ENCODE data around the gene ANKRD53. TPM values are rescaled to one million over a fixed set of nuclear protein-coding genes. Genes with fewer than 3 reads are reported as not detected.

ANKRD53 gene
- polyA plus RNA-seq, 2 of the 4 experiments (the other 2 are of a cell fraction) = not detected

DNA sequence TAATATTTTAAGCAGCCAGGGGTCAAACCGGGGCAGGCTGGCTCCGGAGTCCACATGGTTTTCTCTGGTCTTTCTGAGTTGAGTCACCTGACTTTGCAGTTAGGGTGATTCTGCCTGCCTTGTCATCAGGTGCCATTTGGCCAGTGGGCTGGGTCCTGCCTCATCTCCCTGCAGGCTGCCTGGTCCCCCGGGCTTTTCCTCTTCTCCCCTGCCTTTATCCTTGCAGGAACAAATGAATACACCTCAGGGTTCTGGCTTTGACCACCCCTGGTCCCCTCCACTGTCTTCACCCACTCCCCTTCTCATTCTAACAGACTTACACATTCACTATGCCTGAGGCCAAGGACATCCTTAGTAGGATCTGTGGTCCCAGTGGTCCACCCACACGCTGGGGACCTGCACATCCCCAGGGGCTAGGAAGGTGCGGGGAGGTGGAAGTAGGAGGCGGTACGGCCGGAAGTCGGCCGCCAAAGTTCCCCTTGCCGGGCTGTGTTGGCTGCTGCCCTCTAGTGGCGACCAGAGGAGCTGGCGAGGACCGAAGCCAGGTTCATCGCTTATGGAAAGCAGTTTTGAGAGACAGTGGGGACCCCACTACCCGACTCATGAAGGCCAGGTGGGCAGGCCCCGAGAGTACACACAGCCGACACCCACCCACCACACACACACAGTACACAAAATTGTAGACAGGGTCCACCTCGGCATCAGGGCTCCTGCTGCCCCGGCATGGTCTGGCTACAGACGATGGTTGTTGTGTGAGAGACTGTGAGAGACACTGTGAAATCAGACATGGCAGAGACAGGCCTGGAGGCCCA lies 22.6 kb downstream of the ANKRD53 start (continued):
- TF ChIP-seq RAD21 (conservative IDR thresholded peaks at IDR 0.05 in 1 of 2, IDR thresholded peaks at IDR 0.05 in 1 of 2) (peak; percentile 41 to 43; a peak in 4 of 5 replicates), POLR2A (IDR thresholded peaks at IDR 0.05; ENCODE audit: low read length) (peak; percentile 25; the same call in 1 of the 2 replicates), FOXS1 (CRISPR knock-in tag; IDR thresholded peaks at IDR 0.05) (no peak)

DNA sequence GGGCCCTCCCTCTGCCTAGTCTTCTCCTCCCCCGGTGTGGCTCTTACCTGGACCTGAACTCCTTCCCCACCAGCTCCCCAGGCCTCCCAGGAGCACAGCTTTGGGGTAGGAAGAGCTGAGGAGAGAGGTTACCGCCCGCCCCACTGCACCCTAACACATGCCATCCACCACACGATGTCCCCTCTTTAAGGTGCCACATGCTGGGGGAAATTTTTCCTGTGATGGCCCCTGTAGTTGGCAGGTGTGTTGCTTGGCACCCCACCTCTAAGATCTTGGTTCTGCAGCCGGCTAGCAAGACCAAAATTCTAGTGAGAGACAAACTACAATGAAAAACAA lies 23.1 kb downstream of the ANKRD53 start:
- FAIRE-seq = no peak
- no peak overlapping the region for H3K4me3 ChIP-seq

DNA sequence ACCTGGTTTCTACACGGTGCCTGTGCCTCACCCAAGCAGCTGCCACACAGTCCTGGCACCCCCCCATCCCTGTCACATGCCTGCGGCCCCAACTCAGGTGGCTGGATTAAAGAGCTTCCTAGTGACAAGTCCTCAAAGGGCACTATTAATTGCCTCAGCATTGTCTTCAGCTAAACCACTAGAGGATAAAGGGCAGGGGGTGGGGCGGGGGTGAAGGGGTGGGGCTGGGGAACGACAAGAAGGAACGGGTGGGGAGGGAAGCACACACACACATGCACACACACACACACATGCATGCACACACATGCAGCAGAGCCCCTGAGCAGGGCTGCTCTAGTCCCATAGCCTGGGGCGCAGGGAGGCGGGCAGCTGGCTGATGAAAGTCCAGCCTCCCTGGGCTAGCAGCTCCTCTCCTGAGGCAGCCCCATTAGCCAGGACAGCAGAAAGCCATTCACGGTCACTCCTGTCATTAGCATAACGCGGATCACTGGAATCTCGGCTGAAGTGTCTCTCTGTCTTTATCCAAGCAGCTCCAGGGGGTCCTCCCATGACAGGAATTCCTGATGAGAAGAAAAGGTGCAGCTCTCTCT lies 23.6 kb downstream of the ANKRD53 start:
- H3K4me1 ChIP-seq = peaks cover 5% of the 10 kb centered on the region; the same call in 1 of the 3 replicates
- no peaks in the 10 kb centered on the region for H3K9me3 ChIP-seq
- TF ChIP-seq FOXS1 (CRISPR knock-in tag; IDR thresholded peaks at IDR 0.05) (no peak), ZC3H11A (IDR thresholded peaks at IDR 0.05) (no peak), ESRRA (IDR thresholded peaks at IDR 0.05; ENCODE audit: borderline replicate concordance, low read length) (no peak), CHD2 (IDR thresholded peaks at IDR 0.05; ENCODE audit: low read length, partially characterized antibody) (no peak), EHF (CRISPR knock-in tag; IDR thresholded peaks at IDR 0.05) (no peak), ZFP36 (IDR thresholded peaks at IDR 0.05; ENCODE audit: borderline replicate concordance, partially characterized antibody) (no peak)
- DNase-seq (ENCODE audit: low read depth in 1 of 2, low spot score in 1 of 2) (no peak), FAIRE-seq (no peak), ATAC-seq (no peak)
- ChIA-PET POLR2A (interaction anchor here (1.0 kb wide), 1 partner anchor 67 kb away, joined by 3 read pairs; the partner anchor contains the start of gene NAGK), CTCF (interaction anchor here (0.7 to 5.7 kb wide), 32 partner anchors 9 to 253 kb away, joined by 3 to 37 read pairs (median 4); partner anchors contain the start of genes FIGLA and NAGK)
- H3K4me3 ChIP-seq = no peak overlapping the region
- no peak overlapping the region for H3K4me2 ChIP-seq
- 54% methylated on average over 8 of the region's 11 CpGs for WGBS (ENCODE audit: missing lambda C conversion rate)
- no peak overlapping the region for H3K27ac ChIP-seq

More for the DNA sequence above, 23.1 kb downstream of the ANKRD53 start:
- 54% methylated on average over 5 of the region's 5 CpGs for WGBS (ENCODE audit: missing lambda C conversion rate)
- peak overlapping the region; percentile 85 for H3K4me2 ChIP-seq
- DNase-seq (ENCODE audit: low read depth in 1 of 2, low spot score in 1 of 2) = no peak
- 0 out of 6 replicates have a peak overlapping the region, but pooled peaks of 1 of the 2 experiments have one; percentile 33 for H3K27ac ChIP-seq
- H3K9me3 ChIP-seq = no peaks in the 10 kb centered on the region
- peaks cover 5% of the 10 kb centered on the region; the same call in 1 of the 3 replicates for H3K4me1 ChIP-seq
- TF ChIP-seq CHD2 (IDR thresholded peaks at IDR 0.05; ENCODE audit: low read length, partially characterized antibody) (no peak), EP300 (IDR thresholded peaks at IDR 0.05) (no peak), GATA3 (IDR thresholded peaks at IDR 0.05; ENCODE audit: borderline replicate concordance) (no peak)
- ChIA-PET POLR2A (interaction anchor here (0.5 to 1.0 kb wide), 3 partner anchors 67 to 83 kb away, joined by 3 to 9 read pairs (median 7); partner anchors contain the start of gene NAGK), CTCF (interaction anchor here (0.6 to 5.7 kb wide), 37 partner anchors 9 to 682 kb away, joined by 3 to 37 read pairs (median 4); partner anchors contain the start of genes FIGLA and NAGK)
- ATAC-seq = no peak; a peak in 1 of 6 replicates

DNA sequence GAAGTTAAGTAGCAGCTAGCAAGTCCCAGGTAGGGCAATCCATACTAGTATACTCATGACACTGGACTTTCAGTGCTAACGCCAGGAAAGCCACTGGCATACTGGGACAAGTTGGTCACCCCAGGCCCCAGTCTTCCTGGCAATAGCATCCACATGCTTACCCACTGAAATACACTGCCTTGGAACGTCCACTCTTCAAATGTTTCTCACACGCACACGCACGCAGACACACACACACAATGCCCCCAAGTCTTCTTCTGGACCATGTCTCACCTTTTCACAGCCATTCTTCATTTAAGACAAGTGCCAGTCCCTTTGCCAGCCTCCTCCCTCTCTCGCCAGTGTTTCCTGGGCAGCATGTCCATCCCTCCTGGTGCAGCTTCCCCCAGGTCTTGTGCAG lies 25.0 kb downstream of the ANKRD53 start:
- no peak overlapping the region for H3K4me2 ChIP-seq
- CTCF ChIA-PET = interaction anchor here (3.4 to 5.7 kb wide), 2 partner anchors 19 to 213 kb away, joined by 15 to 37 read pairs; partner anchors contain the start of gene FIGLA
- ATAC-seq = no peak
- no peak overlapping the region for H3K4me3 ChIP-seq
- DNase-seq (ENCODE audit: low read depth in 1 of 2, low spot score in 1 of 2) = no peak
- TF ChIP-seq HOXB13 (CRISPR knock-in tag; IDR thresholded peaks at IDR 0.05; ENCODE audit: low read depth) = no peak
- no peak for TF ChIP-seq CHD4 (IDR thresholded peaks at IDR 0.05; ENCODE audit: borderline replicate concordance)
- TF ChIP-seq FOSL2 (IDR thresholded peaks at IDR 0.05) = no peak
- no peak for TF ChIP-seq FOSL2 (CRISPR knock-in tag; IDR thresholded peaks at IDR 0.05)
- TF ChIP-seq, protein P1, sequence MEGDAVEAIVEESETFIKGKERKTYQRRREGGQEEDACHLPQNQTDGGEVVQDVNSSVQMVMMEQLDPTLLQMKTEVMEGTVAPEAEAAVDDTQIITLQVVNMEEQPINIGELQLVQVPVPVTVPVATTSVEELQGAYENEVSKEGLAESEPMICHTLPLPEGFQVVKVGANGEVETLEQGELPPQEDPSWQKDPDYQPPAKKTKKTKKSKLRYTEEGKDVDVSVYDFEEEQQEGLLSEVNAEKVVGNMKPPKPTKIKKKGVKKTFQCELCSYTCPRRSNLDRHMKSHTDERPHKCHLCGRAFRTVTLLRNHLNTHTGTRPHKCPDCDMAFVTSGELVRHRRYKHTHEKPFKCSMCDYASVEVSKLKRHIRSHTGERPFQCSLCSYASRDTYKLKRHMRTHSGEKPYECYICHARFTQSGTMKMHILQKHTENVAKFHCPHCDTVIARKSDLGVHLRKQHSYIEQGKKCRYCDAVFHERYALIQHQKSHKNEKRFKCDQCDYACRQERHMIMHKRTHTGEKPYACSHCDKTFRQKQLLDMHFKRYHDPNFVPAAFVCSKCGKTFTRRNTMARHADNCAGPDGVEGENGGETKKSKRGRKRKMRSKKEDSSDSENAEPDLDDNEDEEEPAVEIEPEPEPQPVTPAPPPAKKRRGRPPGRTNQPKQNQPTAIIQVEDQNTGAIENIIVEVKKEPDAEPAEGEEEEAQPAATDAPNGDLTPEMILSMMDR (IDR thresholded peaks at IDR 0.05) = no peak
- TF ChIP-seq PHF8 (IDR thresholded peaks at IDR 0.05; ENCODE audit: borderline replicate concordance, low read depth) = no peak
- no peak for TF ChIP-seq HEYL (CRISPR knock-in tag; IDR thresholded peaks at IDR 0.05)
- TF ChIP-seq POLR2A (IDR thresholded peaks at IDR 0.05; ENCODE audit: low read length) = no peak
- TF ChIP-seq SREBF2 (IDR thresholded peaks at IDR 0.05) = no peak
- TF ChIP-seq CBX8 (IDR thresholded peaks at IDR 0.05) = no peak
- TF ChIP-seq CHD2 (IDR thresholded peaks at IDR 0.05; ENCODE audit: low read length, partially characterized antibody) = no peak
- no peak for TF ChIP-seq MAZ (IDR thresholded peaks at IDR 0.05; ENCODE audit: borderline replicate concordance, low read depth, low read length)
- TF ChIP-seq, protein P2, sequence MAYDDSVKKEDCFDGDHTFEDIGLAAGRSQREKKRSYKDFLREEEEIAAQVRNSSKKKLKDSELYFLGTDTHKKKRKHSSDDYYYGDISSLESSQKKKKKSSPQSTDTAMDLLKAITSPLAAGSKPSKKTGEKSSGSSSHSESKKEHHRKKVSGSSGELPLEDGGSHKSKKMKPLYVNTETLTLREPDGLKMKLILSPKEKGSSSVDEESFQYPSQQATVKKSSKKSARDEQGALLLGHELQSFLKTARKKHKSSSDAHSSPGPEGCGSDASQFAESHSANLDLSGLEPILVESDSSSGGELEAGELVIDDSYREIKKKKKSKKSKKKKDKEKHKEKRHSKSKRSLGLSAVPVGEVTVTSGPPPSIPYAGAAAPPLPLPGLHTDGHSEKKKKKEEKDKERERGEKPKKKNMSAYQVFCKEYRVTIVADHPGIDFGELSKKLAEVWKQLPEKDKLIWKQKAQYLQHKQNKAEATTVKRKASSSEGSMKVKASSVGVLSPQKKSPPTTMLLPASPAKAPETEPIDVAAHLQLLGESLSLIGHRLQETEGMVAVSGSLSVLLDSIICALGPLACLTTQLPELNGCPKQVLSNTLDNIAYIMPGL (CRISPR knock-in tag; IDR thresholded peaks at IDR 0.05; ENCODE audit: borderline replicate concordance) = no peak
- TF ChIP-seq ZSCAN20 (CRISPR knock-in tag; IDR thresholded peaks at IDR 0.05) = no peak
- TF ChIP-seq MAFK (IDR thresholded peaks at IDR 0.05; ENCODE audit: partially characterized antibody) = no peak
- H3K27ac ChIP-seq = no peak overlapping the region
- H3K4me1 ChIP-seq = peaks cover 5% of the 10 kb centered on the region; the same call in 1 of the 3 replicates
- POLR2A ChIA-PET = no interaction called here
- no peaks in the 10 kb centered on the region for H3K9me3 ChIP-seq
- WGBS (ENCODE audit: missing lambda C conversion rate) = 61% methylated on average over 6 of the region's 6 CpGs
- no peak for FAIRE-seq
